GM23338 (cell line): Measurements from ENCODE around the gene LAGE3.

Source experiments
- CTCF ChIP-seq, 2 experiments: fragments of 200-600 bp in 1 of 2; sonication (generic) in 1 of 2; conservative IDR thresholded peaks; 2 replicates each; pipeline versions ENCODE4 v1.5.1 to v1.6.1; 2016 to 2017; ENCODE audit warnings: antibody characterized with exemption in 2 of 2, low read depth in 2 of 2, mild to moderate bottlenecking in 2 of 2, moderate library complexity in 1 of 2
- EZH2phosphoT487 ChIP-seq: fragments of 200-600 bp; sonication (generic); IDR thresholded peaks from one replicate; pipeline ENCODE4 v1.8.1; 2018; ENCODE audit warnings: antibody characterized with exemption; ENCODE audit not compliant: unreplicated experiment
- POLR2AphosphoS5 ChIP-seq: IDR thresholded peaks from 2 replicates; pipeline ENCODE4 v1.6.1; 2016; ENCODE audit warnings: antibody characterized with exemption, low read depth
- REST ChIP-seq: IDR thresholded peaks from one replicate; pipeline ENCODE4 v1.6.1; 2018; ENCODE audit warnings: antibody characterized with exemption; ENCODE audit not compliant: unreplicated experiment

GRCh38 chrX:154476821-154477220 is 2.3 kb downstream of the LAGE3 start:
- TF ChIP-seq REST (no peak), CTCF (conservative IDR thresholded peaks at IDR 0.05; ENCODE audit: low read depth in 2 of 2) (no peak), EZH2phosphoT487 (no peak), POLR2AphosphoS5 (no peak)
